HL-60 (cell line): Measurements from ENCODE around the gene CHRDL2.

ENCODE experiments used
- DNase-seq, 2 experiments: peaks; one replicate each; pipeline ENCODE4 v3.0.0-alpha.2; 2010 to 2020; ENCODE audit warnings: low read depth in 1 of 2, low spot score in 1 of 2
- H3K27ac ChIP-seq: fragments of 250-450 bp; sonication (Bioruptor Pico); replicated peaks from 2 replicates; pipeline ENCODE4 v1.5.1; 2020; ENCODE audit warnings: mild to moderate bottlenecking, moderate library complexity
- H3K27me3 ChIP-seq: fragments of 250-450 bp; sonication (Bioruptor Pico); 2 replicates; pipeline ENCODE4 v1.5.1; 2021; ENCODE audit warnings: mild to moderate bottlenecking, moderate library complexity; ENCODE audit not compliant: insufficient read depth, poor library complexity, severe bottlenecking
- H3K4me3 ChIP-seq: replicated peaks from 2 replicates; pipeline ENCODE4 v1.5.1; 2011; ENCODE audit warnings: mild to moderate bottlenecking, control low read depth, low read length; ENCODE audit not compliant: insufficient read depth
- GABPA ChIP-seq: IDR thresholded peaks from 2 replicates; pipeline ENCODE4 v1.6.1; 2012; ENCODE audit warnings: low read depth
- POLR2AphosphoS5 ChIP-seq: IDR thresholded peaks from 2 replicates; pipeline ENCODE4 v1.6.1; 2012; ENCODE audit warnings: low read depth
- REST ChIP-seq: IDR thresholded peaks from 2 replicates; pipeline ENCODE4 v1.6.1; 2012; ENCODE audit warnings: low read depth; ENCODE audit not compliant: insufficient replicate concordance
- SPI1 ChIP-seq: IDR thresholded peaks from 2 replicates; pipeline ENCODE4 v1.6.1; 2012; ENCODE audit warnings: low read depth, mild to moderate bottlenecking, borderline replicate concordance
- TF ChIP-seq, protein P1 (sequence below): IDR thresholded peaks from one replicate; pipeline ENCODE4 v1.5.1; 2011; ENCODE audit warnings: low read length, control low read depth, inconsistent platforms; ENCODE audit not compliant: insufficient read depth

Gene CHRDL2

GRCh38 chr11:74713686-74714085 lies 17.5 kb downstream of the CHRDL2 start:
- no peak for DNase-seq
- TF ChIP-seq, protein P1, sequence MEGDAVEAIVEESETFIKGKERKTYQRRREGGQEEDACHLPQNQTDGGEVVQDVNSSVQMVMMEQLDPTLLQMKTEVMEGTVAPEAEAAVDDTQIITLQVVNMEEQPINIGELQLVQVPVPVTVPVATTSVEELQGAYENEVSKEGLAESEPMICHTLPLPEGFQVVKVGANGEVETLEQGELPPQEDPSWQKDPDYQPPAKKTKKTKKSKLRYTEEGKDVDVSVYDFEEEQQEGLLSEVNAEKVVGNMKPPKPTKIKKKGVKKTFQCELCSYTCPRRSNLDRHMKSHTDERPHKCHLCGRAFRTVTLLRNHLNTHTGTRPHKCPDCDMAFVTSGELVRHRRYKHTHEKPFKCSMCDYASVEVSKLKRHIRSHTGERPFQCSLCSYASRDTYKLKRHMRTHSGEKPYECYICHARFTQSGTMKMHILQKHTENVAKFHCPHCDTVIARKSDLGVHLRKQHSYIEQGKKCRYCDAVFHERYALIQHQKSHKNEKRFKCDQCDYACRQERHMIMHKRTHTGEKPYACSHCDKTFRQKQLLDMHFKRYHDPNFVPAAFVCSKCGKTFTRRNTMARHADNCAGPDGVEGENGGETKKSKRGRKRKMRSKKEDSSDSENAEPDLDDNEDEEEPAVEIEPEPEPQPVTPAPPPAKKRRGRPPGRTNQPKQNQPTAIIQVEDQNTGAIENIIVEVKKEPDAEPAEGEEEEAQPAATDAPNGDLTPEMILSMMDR: no peak
- no peak for TF ChIP-seq GABPA
- TF ChIP-seq SPI1: no peak
- no peak for TF ChIP-seq REST
- no peak for TF ChIP-seq POLR2AphosphoS5
- no peak overlapping the region for H3K27ac ChIP-seq
- H3K4me3 ChIP-seq: no peak overlapping the region
- no peaks in the 10 kb centered on the region for H3K27me3 ChIP-seq

- Histone ChIP-seq H3K27ac (no peak overlapping the region), H3K27me3 (no peaks in the 10 kb centered on the region), H3K4me3 (no peak overlapping the region)
- DNase-seq: no peak
- no peak for TF ChIP-seq GABPA
- TF ChIP-seq, protein P1: no peak
- no peak for TF ChIP-seq SPI1
- TF ChIP-seq REST: no peak
Observed at GRCh38 chr11:74710281-74710938, 20.8 kb downstream of the CHRDL2 start.

DNA sequence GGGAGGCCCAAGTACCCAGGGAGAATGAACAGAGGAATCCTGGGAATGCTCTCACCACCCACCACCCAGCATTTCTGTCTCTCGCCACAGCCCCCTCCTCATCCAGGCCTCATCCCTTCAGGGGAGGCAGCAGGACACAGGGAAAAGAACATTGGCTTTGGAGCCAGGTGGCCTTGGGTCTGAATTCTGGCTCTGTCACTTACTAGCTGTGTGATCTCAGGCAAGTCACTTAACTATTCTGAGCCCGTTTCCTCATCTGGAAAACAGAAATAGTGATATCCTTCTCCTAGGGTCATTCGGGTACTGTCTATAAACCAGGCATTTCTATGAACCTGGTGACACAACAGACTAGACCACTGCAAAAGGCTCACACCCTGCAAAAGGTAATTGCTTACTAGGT lies 22.1 kb downstream of the CHRDL2 start:
- no peak overlapping the region for H3K4me3 ChIP-seq
- TF ChIP-seq SPI1: no peak
- DNase-seq: no peak

GRCh38 chr11:74707602-74708510 lies 23.4 kb downstream of the CHRDL2 start:
- Histone ChIP-seq H3K27me3 (no peaks in the 10 kb centered on the region), H3K27ac (no peak overlapping the region), H3K4me3 (no peak overlapping the region)
- DNase-seq: no peak
- TF ChIP-seq SPI1: no peak
- TF ChIP-seq REST: no peak
- TF ChIP-seq GABPA: no peak
- TF ChIP-seq, protein P1: no peak
- TF ChIP-seq POLR2AphosphoS5: no peak

More for the DNA sequence above, 22.1 kb downstream of the CHRDL2 start:
- Histone ChIP-seq H3K27ac (no peak overlapping the region), H3K27me3 (no peaks in the 10 kb centered on the region)
